HG02970 (cell line): ENCODE data around the gene KCNT1.

Experiments
- ATAC-seq: cut with Tn5 transposase; IDR thresholded peaks from one replicate; pipeline ENCODE4 v1.9.1; 2021; ENCODE audit warnings: mild to moderate bottlenecking, moderate library complexity, moderate number of reproducible peaks; ENCODE audit not compliant: unreplicated experiment, low FRiP score

Gene KCNT1

GRCh38 chr9:135697226-135697625 lies 4.8 kb upstream of the KCNT1 start:
- ATAC-seq = no peak

- no peak for ATAC-seq
Measured at GRCh38 chr9:135698236-135698635, 3.7 kb upstream of the KCNT1 start.

GRCh38 chr9:135698767-135699166 lies 3.2 kb upstream of the KCNT1 start:
- ATAC-seq = no peak

- ATAC-seq = no peak
Measured at GRCh38 chr9:135699440-135699839, 2.5 kb upstream of the KCNT1 start, which contains the start of gene SOHLH1. TSS of gene SOHLH1 (minus strand) at chr9:135699481. CDS start at chr9:135699467, 14 bp downstream.

GRCh38 chr9:135700525-135700924 lies 1.5 kb upstream of the KCNT1 start:
- no peak for ATAC-seq

GRCh38 chr9:135701067-135701958 lies 672 bp upstream of the KCNT1 start:
- no peak for ATAC-seq

DNA sequence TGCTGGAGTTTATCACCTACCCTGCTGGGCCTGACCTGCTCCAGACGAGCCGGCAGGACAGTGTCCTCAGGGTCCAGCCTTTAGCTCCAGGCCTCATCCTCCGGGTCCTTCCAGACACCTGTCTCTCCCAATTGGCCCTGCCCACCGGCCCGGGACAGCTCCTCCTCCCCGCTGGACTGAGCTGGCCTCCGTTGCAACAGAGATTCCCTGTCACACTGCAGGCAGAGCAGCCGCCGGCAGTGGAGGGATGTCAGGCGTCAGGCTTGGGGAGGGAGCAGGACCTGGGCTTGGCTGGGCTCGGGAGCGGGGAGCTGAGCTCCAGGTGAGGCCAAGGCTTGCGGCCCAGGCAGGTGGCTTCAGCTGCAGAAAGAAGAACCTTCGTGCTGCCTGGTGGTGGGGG lies 1.7 kb downstream of the KCNT1 start:
- ATAC-seq = no peak

GRCh38 chr9:135704483-135704882 lies 2.5 kb downstream of the KCNT1 start:
- no peak for ATAC-seq

- ATAC-seq = no peak
Measured at GRCh38 chr9:135705376-135705775, 3.4 kb downstream of the KCNT1 start.

- ATAC-seq = no peak
Measured at GRCh38 chr9:135706288-135706687, 4.3 kb downstream of the KCNT1 start.

DNA sequence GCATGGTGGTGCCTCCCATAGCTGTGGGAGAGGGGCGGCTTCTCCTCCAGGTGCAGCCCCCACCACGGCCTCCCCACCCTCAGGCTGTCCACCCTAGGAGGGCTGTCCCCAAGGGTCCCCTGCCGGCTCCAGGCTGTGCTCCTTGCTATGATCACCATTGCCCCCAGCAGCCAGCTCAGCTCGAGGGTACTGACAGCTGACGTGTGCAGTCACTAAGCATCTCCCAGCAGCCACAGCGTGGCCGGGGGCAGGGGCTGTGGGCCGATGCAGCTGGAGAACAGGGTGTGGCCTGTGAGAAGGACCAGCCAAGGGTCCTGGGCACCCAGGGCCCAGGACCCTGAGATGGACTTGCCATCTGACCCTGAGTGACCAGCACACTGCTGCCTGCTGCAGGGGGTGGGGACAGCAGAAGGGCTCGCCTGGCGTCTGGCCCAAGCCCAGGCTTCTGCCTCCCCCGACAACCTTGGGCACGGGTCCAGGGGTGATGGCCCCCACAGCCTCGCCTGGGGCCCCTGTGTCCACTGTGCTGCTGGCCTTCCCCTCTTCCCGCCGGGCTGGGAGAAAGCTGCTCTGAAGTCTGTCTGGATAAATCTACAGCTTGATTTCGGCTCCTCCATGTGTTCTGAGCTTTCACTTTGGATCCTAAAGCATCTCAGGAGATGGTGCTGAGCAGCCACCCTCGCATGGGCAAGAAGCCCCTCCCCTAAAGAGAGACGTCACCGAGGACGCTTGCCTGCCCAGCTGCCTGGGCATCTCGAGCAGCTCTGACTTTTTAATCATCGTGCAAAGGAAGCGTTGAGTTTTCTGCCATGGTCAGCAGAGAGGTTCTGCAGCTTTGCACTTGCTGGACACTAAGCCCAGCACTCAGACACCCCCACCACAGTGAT lies 5.5 kb downstream of the KCNT1 start:
- no peak for ATAC-seq

- ATAC-seq = no peak
Measured at GRCh38 chr9:135708164-135708563, 6.2 kb downstream of the KCNT1 start.

DNA sequence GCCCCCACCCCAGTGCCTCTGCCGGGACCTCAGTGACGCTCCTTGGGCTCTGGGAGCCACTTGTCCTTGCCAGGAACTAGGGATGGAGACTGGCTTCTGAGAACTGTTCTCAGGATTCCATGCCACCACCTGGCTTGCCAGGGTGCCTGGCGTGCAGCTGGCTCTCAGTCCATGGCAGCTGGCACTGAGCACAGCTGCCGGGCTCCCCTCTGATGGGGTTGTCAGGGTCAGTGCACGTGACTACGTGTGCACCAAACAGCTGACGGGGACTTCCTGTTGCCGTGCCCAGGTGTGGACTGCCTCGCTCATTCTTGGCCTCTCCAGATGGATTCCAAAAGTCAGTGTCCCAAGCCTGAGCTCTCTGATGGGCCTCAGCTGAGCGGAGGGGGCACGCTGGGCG lies 9.4 kb downstream of the KCNT1 start:
- ATAC-seq = no peak

DNA sequence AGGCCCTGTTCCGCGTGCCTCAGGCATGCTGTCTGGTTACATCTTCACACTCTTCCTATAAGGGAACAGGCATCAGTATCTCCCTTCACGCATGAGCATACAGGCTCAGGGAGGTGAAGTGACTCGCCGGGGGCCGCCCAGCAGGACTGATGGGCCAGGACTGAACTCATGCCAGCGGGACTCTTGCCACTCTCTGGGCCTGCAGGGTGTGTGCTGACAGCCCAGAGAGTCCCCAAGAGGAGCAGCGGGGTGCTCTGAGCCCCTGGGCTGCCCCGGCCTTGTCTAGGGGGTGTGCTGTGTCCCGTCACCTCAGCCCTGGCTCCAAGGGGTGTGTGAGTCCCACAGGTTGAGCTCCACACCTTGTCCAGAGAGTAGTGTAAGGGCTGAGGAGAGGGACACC lies 9.9 kb downstream of the KCNT1 start:
- ATAC-seq = no peak

DNA sequence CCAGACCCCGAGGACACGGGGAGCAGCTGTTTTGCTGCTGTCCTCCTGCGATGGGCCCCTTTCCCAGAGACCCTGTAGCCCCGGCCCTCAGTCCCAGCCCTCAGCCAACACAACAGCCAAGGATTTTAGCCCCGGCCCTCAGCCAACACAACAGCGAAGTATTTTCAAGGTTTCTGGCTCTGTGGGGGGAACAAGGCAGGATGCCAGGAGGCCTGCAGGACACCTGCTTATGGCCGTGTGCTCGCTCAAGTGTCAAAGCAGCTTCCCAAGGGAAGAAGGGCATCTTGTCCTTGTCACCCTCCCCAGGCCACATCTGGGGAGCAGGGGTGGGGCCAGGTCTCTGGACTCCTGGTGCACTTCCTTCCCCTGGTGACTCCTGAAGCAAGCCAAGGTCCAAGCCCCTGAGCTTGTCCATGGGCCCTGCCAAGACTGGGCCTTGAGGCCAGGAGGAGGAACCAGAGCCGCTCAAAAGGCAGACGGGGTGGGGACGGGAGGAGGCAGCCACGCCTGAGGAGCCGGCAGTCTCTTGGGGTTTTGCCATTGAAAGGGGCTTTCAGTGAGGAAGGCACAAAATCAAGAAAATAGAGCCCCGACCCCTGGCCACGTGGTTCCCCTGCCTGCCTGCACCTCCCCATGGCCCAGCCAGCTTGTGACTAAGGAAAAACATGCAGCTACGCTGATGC lies 10.8 kb downstream of the KCNT1 start:
- ATAC-seq = no peak

- no peak for ATAC-seq
Measured at GRCh38 chr9:135714242-135715055, 12.5 kb downstream of the KCNT1 start.

DNA sequence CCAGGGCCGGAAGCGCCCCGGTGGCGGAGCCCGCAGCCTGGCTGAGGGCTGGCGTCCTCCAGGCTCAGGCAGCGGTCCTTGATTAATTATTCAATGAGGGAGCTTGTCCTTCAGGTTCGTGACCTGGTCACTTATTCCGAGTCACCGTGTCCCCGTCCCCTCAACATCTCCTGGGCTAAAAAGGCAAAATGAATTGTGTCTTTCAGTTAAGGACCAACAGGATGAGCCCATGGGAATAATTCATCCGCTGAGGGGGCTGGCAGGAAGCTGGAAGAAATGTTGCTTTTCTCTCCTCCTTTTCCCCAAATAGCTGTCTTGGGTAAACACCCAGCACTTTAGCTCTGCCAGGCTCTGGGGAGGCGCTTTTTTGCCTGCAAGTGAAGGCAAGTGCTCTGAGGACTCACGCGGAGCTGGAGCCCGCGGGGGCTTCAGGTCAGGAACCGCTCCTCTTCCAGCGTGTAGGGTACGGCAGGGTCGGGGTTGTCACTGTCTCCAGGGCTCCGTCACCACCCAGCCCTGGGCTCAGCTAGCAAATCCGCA lies 13.1 kb downstream of the KCNT1 start:
- no peak for ATAC-seq

DNA sequence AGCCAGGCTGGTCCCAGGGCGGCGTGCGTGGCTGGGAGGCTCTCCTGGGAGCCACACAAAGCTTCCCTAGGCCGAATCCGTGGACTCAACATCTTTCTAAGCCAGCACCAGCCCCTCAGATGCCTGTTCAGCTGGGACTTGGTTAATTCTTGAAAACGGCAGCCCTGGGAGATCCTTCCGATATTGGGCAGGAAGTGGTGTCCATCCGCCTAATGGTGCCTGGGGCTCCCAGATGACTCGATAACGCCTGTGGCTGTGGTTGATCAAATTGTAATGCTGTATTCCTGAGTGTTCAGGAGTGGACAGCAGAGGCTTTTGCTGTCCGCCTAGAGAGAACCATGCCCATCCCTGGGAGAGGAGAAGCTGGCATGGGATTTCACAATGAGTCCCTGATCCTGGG lies 14.1 kb downstream of the KCNT1 start:
- ATAC-seq = no peak

- no peak for ATAC-seq
Measured at GRCh38 chr9:135717410-135717809, 15.4 kb downstream of the KCNT1 start.

GRCh38 chr9:135718616-135719015 lies 16.6 kb downstream of the KCNT1 start:
- no peak for ATAC-seq
